K562 (cell line): ENCODE data around the gene BDKRB2. TPM values are rescaled to one million over a fixed set of nuclear protein-coding genes. Genes with fewer than 3 reads are reported as not detected.

Source experiments
- ATAC-seq: fragments of 200-7000 bp; cut with Tn5 transposase; 3 replicates; pipeline ENCODE4 v1.9.1; 2020; ENCODE audit warnings: moderate library complexity
- BruUV-seq: library from RNA; stranded (reverse); fragments of 400-500 nt; replicated peaks from 2 replicates; lab custom pipeline; 2021; lab: Mats Ljungman, UMichigan
- CTCF ChIA-PET: fragments of 300-600 bp; formaldehyde crosslinking; extraction: SDS; loops from one replicate; lab custom pipeline; 2021; ENCODE audit warnings: low intra/inter-chr PET ratio; lab: Yijun Ruan, JAX
- POLR2A ChIA-PET: fragments of 300-600, 350-650 bp; sonication (Branson Sonifier 250); formaldehyde crosslinking; extraction: SDS; loops from one replicate; lab custom pipeline; 2021; ENCODE audit warnings: antibody characterized with exemption, inconsistent platforms; lab: Yijun Ruan, JAX
- DNase-seq, 4 experiments: peaks; one replicate each; pipeline versions ENCODE4 v3.0.0 to v3.0.0-alpha.2; 2011 to 2018; ENCODE audit warnings: low spot score in 3 of 4, mixed read lengths in 3 of 4; ENCODE audit errors: extremely low read depth in 1 of 4
- FAIRE-seq: peaks from 2 replicates; lab custom pipeline; 2011; peaks lifted over from hg19 to GRCh38; lab: Jason Lieb, UNC
- H2AFZ ChIP-seq: 2 replicates; pipeline ENCODE4 v1.6.0; 2011; ENCODE audit warnings: low read depth, low read length, control low read depth, inconsistent platforms
- H3K27ac ChIP-seq: fragments of 200-600 bp; 3 replicates; pipeline ENCODE4 v1.8.0; 2011; ENCODE audit warnings: low read depth, mild to moderate bottlenecking, control low read depth, inconsistent platforms, low read length, moderate library complexity, mixed read lengths; ENCODE audit errors: extremely low read depth
- H3K27me3 ChIP-seq, 2 experiments: fragments of 300-600 bp in 1 of 2; 2 replicates in 1 of 2; 3 replicates in 1 of 2; pipeline versions ENCODE4 v1.6.0 to v1.8.0; 2011; ENCODE audit warnings: inconsistent platforms in 2 of 2, low read length in 2 of 2, mild to moderate bottlenecking in 1 of 2, mixed read lengths in 1 of 2, moderate library complexity in 1 of 2; ENCODE audit not compliant: control insufficient read depth in 2 of 2, insufficient read depth in 2 of 2
- H3K36me3 ChIP-seq: fragments of 300-600 bp; 3 replicates; pipeline ENCODE4 v1.8.0; 2011; ENCODE audit warnings: mild to moderate bottlenecking, low read length, inconsistent platforms; ENCODE audit not compliant: control insufficient read depth, insufficient read depth
- H3K4me1 ChIP-seq, 2 experiments: fragments of 200-600 bp in 1 of 2; replicated peaks in 1 of 2; 2 replicates in 1 of 2; 3 replicates in 1 of 2; pipeline versions ENCODE4 v1.5.1 to v1.8.0; 2011; ENCODE audit warnings: inconsistent platforms in 2 of 2, low read length in 2 of 2, mild to moderate bottlenecking in 1 of 2, mixed read lengths in 1 of 2, moderate library complexity in 1 of 2; ENCODE audit not compliant: control insufficient read depth in 2 of 2, insufficient read depth in 2 of 2
- H3K4me2 ChIP-seq: 2 replicates; pipeline ENCODE4 v1.6.1; 2011; ENCODE audit warnings: low read length, control low read depth, inconsistent platforms, mixed read lengths; ENCODE audit not compliant: insufficient read depth
- H3K4me3 ChIP-seq: fragments of 200-600 bp; sonication (generic), shearing (Covaris generic); 2 replicates; pipeline ENCODE4 v1.5.1; 2016; ENCODE audit warnings: control low read depth, inconsistent platforms
- H3K79me2 ChIP-seq: fragments of 200-600 bp; 3 replicates; pipeline ENCODE4 v1.8.0; 2011; ENCODE audit warnings: low read length, inconsistent platforms; ENCODE audit not compliant: control insufficient read depth, insufficient read depth
- H3K9ac ChIP-seq, 2 experiments: 2 replicates each; pipeline versions ENCODE4 v1.6.0 to v1.6.1; 2011; ENCODE audit warnings: low read depth in 2 of 2, low read length in 2 of 2, control low read depth in 1 of 2, inconsistent platforms in 1 of 2, mild to moderate bottlenecking in 1 of 2, mixed read lengths in 1 of 2; ENCODE audit not compliant: insufficient read depth in 1 of 2
- H3K9me1 ChIP-seq: one replicate; pipeline ENCODE4 v1.6.0; 2011; ENCODE audit warnings: inconsistent platforms, mild to moderate bottlenecking, low read length, moderate library complexity; ENCODE audit not compliant: control insufficient read depth, insufficient read depth
- H3K9me3 ChIP-seq: replicated peaks from 2 replicates; pipeline ENCODE4 v1.5.1; 2011; ENCODE audit warnings: low read depth, low read length, inconsistent platforms; ENCODE audit not compliant: control insufficient read depth, insufficient read depth
- H4K20me1 ChIP-seq: replicated peaks from 2 replicates; pipeline ENCODE4 v1.6.1; 2011; ENCODE audit warnings: low read length, inconsistent platforms, mixed read lengths; ENCODE audit not compliant: control insufficient read depth, insufficient read depth
- ATF1 ChIP-seq, 2 experiments: fragments of 450-650 bp in 1 of 2; IDR thresholded peaks; 2 replicates each; pipeline ENCODE4 v1.6.1; 2016; ENCODE audit warnings: missing compliant biosample characterization in 1 of 2, missing genetic modification characterization in 1 of 2
- BRD9 ChIP-seq: fragments of 450-650 bp; IDR thresholded peaks from 2 replicates; pipeline ENCODE4 v1.6.1; 2018; ENCODE audit warnings: low read depth; ENCODE audit not compliant: partially characterized antibody
- ELF4 ChIP-seq: fragments of 450-650 bp; formaldehyde crosslinking; IDR thresholded peaks from 2 replicates; pipeline ENCODE4 v1.4.0; 2022; ENCODE audit warnings: missing genetic modification characterization
- KAT2B ChIP-seq: IDR thresholded peaks from one replicate; pipeline ENCODE4 v1.6.1; 2012; ENCODE audit warnings: low read depth, mild to moderate bottlenecking, control low read depth, inconsistent platforms, low read length, moderate library complexity
- MAFF ChIP-seq: IDR thresholded peaks from 2 replicates; pipeline ENCODE4 v1.6.1; 2012; ENCODE audit warnings: low read length, improper control_type of control experiment
- NR2C2 ChIP-seq, 2 experiments: fragments of 200-800 bp in 1 of 2; sonication (Bioruptor generic) in 1 of 2; sonication (generic) in 1 of 2; formaldehyde crosslinking in 1 of 2; IDR thresholded peaks; 2 replicates each; pipeline versions ENCODE4 v1.6.1 to v1.8.0; 2016 to 2022; ENCODE audit warnings: mild to moderate bottlenecking in 1 of 2, missing compliant biosample characterization in 1 of 2, missing genetic modification characterization in 1 of 2, missing genetic modification reagents in 1 of 2
- POLR2AphosphoS5 ChIP-seq: IDR thresholded peaks from 2 replicates; pipeline ENCODE4 v1.6.1; 2011; ENCODE audit warnings: mild to moderate bottlenecking, low read depth, low read length, moderate library complexity; ENCODE audit not compliant: control insufficient read depth, insufficient read depth
- RFX7 ChIP-seq: fragments of 250-450 bp; sonication (Bioruptor Pico); IDR thresholded peaks from 2 replicates; pipeline ENCODE4 v1.5.1; 2021; ENCODE audit warnings: mild to moderate bottlenecking
- SMARCA5 ChIP-seq: fragments of 450-650 bp; IDR thresholded peaks from 2 replicates; pipeline ENCODE4 v1.6.1; 2016
- ZNF354B ChIP-seq: fragments of 250-450 bp; sonication (Bioruptor Pico); IDR thresholded peaks from 2 replicates; pipeline ENCODE4 v1.4.0; 2020
- ZNF41 ChIP-seq: fragments of 250-450 bp; sonication (Bioruptor Pico); conservative IDR thresholded peaks from 2 replicates; pipeline ENCODE4 v1.4.0; 2020; ENCODE audit warnings: mild to moderate bottlenecking
- ZNF551 ChIP-seq: fragments of 250-450 bp; sonication (Bioruptor Pico); IDR thresholded peaks from 2 replicates; pipeline ENCODE4 v1.5.0; 2021; ENCODE audit warnings: mild to moderate bottlenecking, moderate library complexity
- WGBS: fragments of 100-300 bp; shearing (Covaris generic); methylation state at CpG from one replicate; pipeline ENCODE4 v1.1.6; 2016; ENCODE audit warnings: low coverage, mixed read lengths; ENCODE audit not compliant: insufficient coverage; ENCODE audit errors: missing lambda C conversion rate; 5-methylcytosine and 5-hydroxymethylcytosine counted together
- in situ Hi-C: fragments of 300-500 bp; cut with MboI; formaldehyde crosslinking; loops from 4 replicates; pipeline ENCODE4 v1.15.0; 2018; ENCODE audit warnings: inconsistent platforms, mixed read lengths
- intact Hi-C: fragments of 100-400 bp; cut with micrococcal nuclease; formaldehyde crosslinking; loops from 2 replicates; pipeline ENCODE4 v1.14.2; 2022
- polyA plus RNA-seq, 8 experiments: library from polyadenylated mRNA; depleted of rRNA in 4 of 8; stranded (reverse) in 5 of 8; unstranded in 3 of 8; fragments of >200 nt; fragmentation: Nextera tagmentation in 2 of 8; fragmentation: Illumina TruSeq in 1 of 8; extraction: Ambion mirVana in 2 of 8; extraction: Trizol in 1 of 8; gene quantifications; 2 replicates each; pipeline versions ENCODE4 v1.2.1 to v1.2.3, GENCODE V29; 2011 to 2014; ENCODE audit warnings: inconsistent platforms in 1 of 8, missing spikeins in 1 of 8
- total RNA-seq, 7 experiments: library from RNA; depleted of rRNA in 6 of 7; stranded (reverse); fragments of >200 nt in 6 of 7; fragmentation: Illumina TruSeq in 2 of 7; extraction: Trizol in 2 of 7; gene quantifications; 2 replicates each; pipeline versions ENCODE4 v1.2.1 to v1.2.3, GENCODE V29; 2011 to 2021; ENCODE audit warnings: low replicate concordance in 1 of 7
- TF ChIP-seq, protein P1 (sequence below): sonication (generic); formaldehyde crosslinking; IDR thresholded peaks from 2 replicates; pipeline ENCODE4 v1.9.0; 2022; ENCODE audit warnings: mild to moderate bottlenecking, missing genetic modification reagents

BDKRB2 gene
- total and polyA plus RNA-seq, 9 of the 15 experiments (the other 6 are each of a cell fraction or from before 2014, with no cell fraction given) = 0.02 TPM; not detected in 8

DNA sequence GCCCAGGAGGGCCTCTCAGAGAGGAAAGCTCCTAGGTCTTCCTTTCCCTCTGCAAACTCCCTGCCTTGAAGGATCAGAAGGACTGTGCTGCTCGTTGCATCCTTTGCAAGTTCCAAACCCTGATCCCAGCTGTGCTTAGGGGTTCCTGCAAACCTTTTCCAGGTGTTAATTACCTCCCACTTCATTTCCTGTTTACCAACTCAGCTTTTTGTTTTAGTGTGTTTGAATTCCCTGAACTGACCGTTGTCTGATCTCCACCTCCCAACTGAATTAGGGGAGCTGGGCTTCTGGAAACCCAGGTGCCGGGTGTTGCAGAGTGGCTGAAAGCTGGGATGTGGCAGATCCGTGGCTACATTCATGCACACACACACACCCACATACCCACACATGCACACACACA is 30.8 kb downstream of the BDKRB2 start (continued):
- TF ChIP-seq POLR2AphosphoS5 = no peak
- TF ChIP-seq ZNF41 (CRISPR knock-in tag) = no peak
- no peak for TF ChIP-seq NR2C2 (CRISPR knock-in tag; IDR thresholded peaks at IDR 0.05)
- no peak for TF ChIP-seq NR2C2 (tag; IDR thresholded peaks at IDR 0.05)
- no peak for TF ChIP-seq ELF4 (CRISPR knock-in tag)

DNA sequence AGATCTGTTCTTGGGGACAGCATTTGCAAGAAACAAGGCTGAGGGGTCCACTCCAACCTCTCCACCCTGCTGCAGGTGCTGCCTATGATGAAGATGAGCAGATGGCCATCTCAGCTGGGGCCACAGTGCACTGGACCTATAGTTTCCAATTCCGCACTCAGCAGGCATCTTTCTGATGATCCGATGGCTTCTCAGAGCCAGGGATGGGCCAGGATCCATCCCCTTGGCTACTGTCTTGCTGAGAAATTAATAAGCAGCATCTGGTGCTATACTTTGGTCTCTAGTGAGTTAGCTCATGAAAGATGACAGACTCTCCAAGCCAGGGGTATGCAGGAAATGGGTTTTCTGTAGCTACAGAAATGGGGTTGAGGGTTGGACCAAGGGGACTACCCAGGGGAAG is 33.0 kb downstream of the BDKRB2 start:
- H3K4me3 ChIP-seq = no peak overlapping the region
- POLR2A ChIA-PET = interaction anchor here (0.6 kb wide), 1 partner anchor 542 kb away, joined by 3 read pairs; no protein-coding TSS in a partner anchor
- H4K20me1 ChIP-seq = no peaks in the 10 kb centered on the region
- no peak overlapping the region for H2AFZ ChIP-seq
- WGBS = 0% methylated on average over 2 of the region's 2 CpGs
- BruUV-seq = no TSS peak
- in situ Hi-C loops (no loop called here), intact Hi-C loops (no loop called here)
- H3K4me1 ChIP-seq = no peaks in the 10 kb centered on the region
- ATAC-seq (no peak), FAIRE-seq (no peak), DNase-seq (no peak)
- no peaks in the 10 kb centered on the region for H3K9me1 ChIP-seq
- H3K4me2 ChIP-seq = no peak overlapping the region
- no peak overlapping the region for H3K27ac ChIP-seq
- CTCF ChIA-PET = no interaction called here
- H3K27me3 ChIP-seq = peaks cover 0 to 43% of the 10 kb centered on the region in 2 experiments; a peak in 4 of 5 replicates
- no peaks in the 10 kb centered on the region for H3K79me2 ChIP-seq
- no peak overlapping the region for H3K9ac ChIP-seq
- no peaks in the 10 kb centered on the region for H3K36me3 ChIP-seq
- H3K9me3 ChIP-seq = no peaks in the 10 kb centered on the region
- TF ChIP-seq SMARCA5 (no peak), KAT2B (no peak), ATF1 (CRISPR knock-in tag; IDR thresholded peaks at IDR 0.05) (no peak), ATF1 (tag; IDR thresholded peaks at IDR 0.05) (no peak), ZNF354B (CRISPR knock-in tag) (no peak), RFX7 (no peak), BRD9 (no peak), MAFF (no peak), ZNF551 (CRISPR knock-in tag) (no peak)
- TF ChIP-seq, protein P1, sequence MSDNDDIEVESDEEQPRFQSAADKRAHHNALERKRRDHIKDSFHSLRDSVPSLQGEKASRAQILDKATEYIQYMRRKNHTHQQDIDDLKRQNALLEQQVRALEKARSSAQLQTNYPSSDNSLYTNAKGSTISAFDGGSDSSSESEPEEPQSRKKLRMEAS (CRISPR knock-in tag) = no peak
